Endodermal cell (in vitro differentiated cells): ENCODE data around the gene GOLGA8B. TPM values are rescaled to one million over a fixed set of nuclear protein-coding genes. Genes with fewer than 3 reads are reported as not detected.
"Not testable (repeated sequence)": the region's sequence is repeated elsewhere in the genome, so short reads cannot be mapped to it uniquely, and the experiment has no call there.

ENCODE experiments used
- DNase-seq: peaks from one replicate; pipeline ENCODE4 v3.0.0-alpha.2; 2017
- H3K27ac ChIP-seq: 2 replicates; pipeline ENCODE4 v1.5.1; 2013; ENCODE audit warnings: mild to moderate bottlenecking, low read depth, low read length, moderate library complexity
- H3K27me3 ChIP-seq: 2 replicates; pipeline ENCODE4 v1.6.1; 2013; ENCODE audit warnings: mild to moderate bottlenecking, low read length, moderate library complexity; ENCODE audit not compliant: insufficient read depth, control insufficient read depth, poor library complexity, severe bottlenecking
- H3K36me3 ChIP-seq: 2 replicates; pipeline ENCODE4 v1.7.0; 2013; ENCODE audit warnings: mild to moderate bottlenecking, low read length, moderate library complexity; ENCODE audit not compliant: control insufficient read depth, insufficient read depth
- H3K4me1 ChIP-seq: one replicate; pipeline ENCODE4 v1.7.0; 2013; ENCODE audit warnings: low read length; ENCODE audit not compliant: control insufficient read depth, insufficient read depth
- H3K4me3 ChIP-seq: 2 replicates; pipeline ENCODE4 v1.5.1; 2013; ENCODE audit warnings: mild to moderate bottlenecking, low read length, moderate library complexity
- H3K9ac ChIP-seq: 2 replicates; pipeline ENCODE4 v1.6.1; 2013; ENCODE audit warnings: mild to moderate bottlenecking, low read length, moderate library complexity; ENCODE audit not compliant: poor library complexity, severe bottlenecking; ENCODE audit errors: extremely low read depth
- H3K9me3 ChIP-seq: 2 replicates; pipeline ENCODE4 v1.6.1; 2013; ENCODE audit warnings: mild to moderate bottlenecking, low read length, moderate library complexity; ENCODE audit not compliant: control insufficient read depth
- H3K27ac Mint-ChIP-seq: 2 replicates; pipeline ENCODE4 v1.8.0; 2020; ENCODE audit warnings: mixed read lengths
- H3K27me3 Mint-ChIP-seq: 2 replicates; pipeline ENCODE4 v1.8.0; 2021; ENCODE audit warnings: mild to moderate bottlenecking, mixed read lengths; ENCODE audit not compliant: insufficient read depth
- H3K36me3 Mint-ChIP-seq: 2 replicates; pipeline ENCODE4 v1.8.0; 2020; ENCODE audit warnings: low read depth, mixed read lengths
- H3K4me1 Mint-ChIP-seq: 2 replicates; pipeline ENCODE4 v1.8.0; 2020; ENCODE audit warnings: mixed read lengths
- H3K4me3 Mint-ChIP-seq: 2 replicates; pipeline ENCODE4 v1.8.0; 2020; ENCODE audit warnings: mild to moderate bottlenecking, moderate library complexity, mixed read lengths
- H3K9me3 Mint-ChIP-seq: 2 replicates; pipeline ENCODE4 v1.8.0; 2020; ENCODE audit warnings: mild to moderate bottlenecking, mixed read lengths
- WGBS, 2 experiments: methylation state at CpG; one replicate each; pipeline versions ENCODE4 v1.1.5 to v1.1.7; 2013; ENCODE audit warnings: missing lambda C conversion rate in 2 of 2, mixed read lengths in 1 of 2; ENCODE audit not compliant: insufficient coverage in 1 of 2, insufficient read length in 1 of 2; 5-methylcytosine and 5-hydroxymethylcytosine counted together
- total RNA-seq, 2 donors: library from RNA; stranded (reverse); fragmentation: NEBNext Ultra II Directional in 1 of 2; extraction: Animal tissue kit (Norgen Biotek cat#: 25700) in 1 of 2; gene quantifications; 2 replicates in 1 of 2; 3 replicates in 1 of 2; pipeline ENCODE4 v1.2.1, GENCODE V29; 2021
- TF ChIP-seq, protein P1 (sequence below): fragments of 200-600 bp; sonication (generic); conservative IDR thresholded peaks from 2 replicates; pipeline ENCODE4 v1.5.0; 2021; ENCODE audit warnings: antibody characterized with exemption, mild to moderate bottlenecking

GOLGA8B gene
- total RNA-seq, 2 donors from 2014 or later: 74.9 to 98.6 TPM

DNA sequence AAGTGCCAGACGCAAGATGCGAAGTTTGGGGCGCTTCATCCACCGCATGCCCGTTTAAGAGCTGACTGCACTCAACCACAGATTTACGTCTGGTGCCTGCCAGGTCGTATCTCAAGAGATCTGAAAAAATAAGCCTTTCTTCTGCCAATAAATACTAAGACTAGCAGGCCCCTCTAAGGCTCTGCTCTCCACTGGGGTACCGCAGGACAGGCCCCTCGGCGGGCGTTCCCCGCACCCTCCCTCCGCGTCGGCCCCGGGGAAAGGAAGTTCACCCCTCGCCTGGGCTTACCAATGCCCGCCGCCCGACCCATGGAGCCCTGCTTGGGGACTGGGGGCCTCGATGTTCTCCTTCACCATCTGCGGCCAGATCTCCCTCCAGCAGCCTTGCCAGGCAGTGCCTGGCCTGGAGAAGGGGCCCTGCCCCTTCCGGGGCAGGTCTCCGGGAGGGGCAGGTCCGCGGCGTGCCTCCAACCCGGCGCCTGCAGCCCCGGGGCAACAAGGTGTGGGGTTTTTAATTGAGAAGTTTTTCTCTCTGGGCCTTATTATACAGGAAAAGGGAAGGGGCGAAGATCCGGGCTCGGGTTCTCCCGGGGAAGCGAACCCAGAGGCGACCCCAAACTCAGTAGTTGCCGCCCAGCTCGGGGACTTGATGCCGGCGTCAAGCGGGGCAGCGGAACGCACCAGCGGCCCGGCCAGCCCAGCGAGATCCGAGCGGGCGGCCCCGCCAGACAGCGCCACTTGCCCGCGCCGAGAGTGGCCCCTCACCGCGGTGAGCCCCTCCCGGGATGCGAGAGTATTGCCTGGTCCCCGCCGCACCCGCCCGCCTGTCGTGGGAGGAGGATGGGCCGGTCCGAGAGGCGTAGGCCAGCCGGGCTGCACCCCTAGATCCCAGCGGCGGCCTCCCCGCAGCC lies 735 bp downstream of the GOLGA8B start:
- Mint-ChIP-seq H3K4me3 (peak overlapping the region; percentile 75), H3K4me1 (peaks cover 16% of the 10 kb centered on the region), H3K27ac (no peak overlapping the region), H3K9me3 (no peaks in the 10 kb centered on the region), H3K36me3 (no peaks in the 10 kb centered on the region), H3K27me3 (peaks cover 23% of the 10 kb centered on the region)
- peak overlapping the region; percentile 47 for H3K9ac ChIP-seq
- WGBS, 2 experiments: 5 to 11% methylated on average over 37 to 70 of the region's 70 CpGs
- no peak overlapping the region for H3K27ac ChIP-seq
- TF ChIP-seq, protein P1, sequence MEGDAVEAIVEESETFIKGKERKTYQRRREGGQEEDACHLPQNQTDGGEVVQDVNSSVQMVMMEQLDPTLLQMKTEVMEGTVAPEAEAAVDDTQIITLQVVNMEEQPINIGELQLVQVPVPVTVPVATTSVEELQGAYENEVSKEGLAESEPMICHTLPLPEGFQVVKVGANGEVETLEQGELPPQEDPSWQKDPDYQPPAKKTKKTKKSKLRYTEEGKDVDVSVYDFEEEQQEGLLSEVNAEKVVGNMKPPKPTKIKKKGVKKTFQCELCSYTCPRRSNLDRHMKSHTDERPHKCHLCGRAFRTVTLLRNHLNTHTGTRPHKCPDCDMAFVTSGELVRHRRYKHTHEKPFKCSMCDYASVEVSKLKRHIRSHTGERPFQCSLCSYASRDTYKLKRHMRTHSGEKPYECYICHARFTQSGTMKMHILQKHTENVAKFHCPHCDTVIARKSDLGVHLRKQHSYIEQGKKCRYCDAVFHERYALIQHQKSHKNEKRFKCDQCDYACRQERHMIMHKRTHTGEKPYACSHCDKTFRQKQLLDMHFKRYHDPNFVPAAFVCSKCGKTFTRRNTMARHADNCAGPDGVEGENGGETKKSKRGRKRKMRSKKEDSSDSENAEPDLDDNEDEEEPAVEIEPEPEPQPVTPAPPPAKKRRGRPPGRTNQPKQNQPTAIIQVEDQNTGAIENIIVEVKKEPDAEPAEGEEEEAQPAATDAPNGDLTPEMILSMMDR: no peak
- H3K27me3 ChIP-seq: no peaks in the 10 kb centered on the region
- no peaks in the 10 kb centered on the region for H3K4me1 ChIP-seq
- no peaks in the 10 kb centered on the region for H3K9me3 ChIP-seq
- no peaks in the 10 kb centered on the region for H3K36me3 ChIP-seq
- H3K4me3 ChIP-seq: peak overlapping the region; percentile 86
- peak; percentile 74 for DNase-seq

DNA sequence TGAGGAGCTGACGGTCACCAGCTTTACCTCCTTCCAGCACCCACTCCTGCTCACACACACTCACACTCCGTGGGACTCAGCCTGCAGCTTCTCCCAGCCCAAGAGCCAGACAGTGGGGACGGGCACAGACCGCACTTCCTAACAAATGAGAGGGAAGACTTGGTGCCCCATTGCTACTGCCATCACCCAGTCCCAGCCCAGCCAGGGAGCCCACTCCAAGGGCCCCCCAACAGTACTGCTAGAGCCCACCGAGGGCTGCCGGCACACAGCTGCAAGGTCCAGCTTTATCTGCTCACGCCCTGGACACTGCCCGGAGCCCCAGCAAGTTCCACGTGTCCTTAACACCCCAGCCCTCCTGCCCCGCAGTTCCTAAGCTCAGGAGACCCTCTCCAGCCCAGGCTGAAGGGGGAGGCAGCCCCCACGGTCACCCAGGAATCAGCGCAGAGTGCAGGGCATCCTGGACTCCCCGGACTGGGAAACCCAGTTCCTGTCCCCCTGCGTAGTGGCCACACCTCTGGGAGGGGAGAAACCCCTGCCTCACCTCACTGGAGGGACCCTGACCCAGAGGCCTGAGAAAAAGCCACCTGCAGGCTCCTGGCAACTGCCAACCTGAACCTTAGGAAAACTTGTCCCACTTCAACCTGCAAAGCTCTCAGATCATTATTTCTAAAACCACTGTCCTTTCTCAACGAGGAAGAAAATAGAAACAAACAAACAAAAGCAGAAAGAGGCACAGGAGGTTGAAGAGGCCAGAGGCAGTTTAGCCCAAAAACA lies 1.6 kb downstream of the GOLGA8B start:
- peak overlapping the region; percentile 11 for H3K9ac ChIP-seq
- H3K4me1 ChIP-seq, H3K27ac ChIP-seq, H3K36me3 Mint-ChIP-seq, H3K27ac Mint-ChIP-seq, H3K36me3 ChIP-seq, H3K9me3 Mint-ChIP-seq, H3K27me3 ChIP-seq, H3K9me3 ChIP-seq, DNase-seq: not testable (repeated sequence)
- Mint-ChIP-seq H3K4me1 (peaks cover 16% of the 10 kb centered on the region), H3K27me3 (peaks cover 23% of the 10 kb centered on the region), H3K4me3 (peak overlapping the region; percentile 75)
- peak overlapping the region; percentile 86 for H3K4me3 ChIP-seq
- WGBS, 2 experiments: 75 to 85% methylated on average over 4 to 12 of the region's 15 CpGs

DNA sequence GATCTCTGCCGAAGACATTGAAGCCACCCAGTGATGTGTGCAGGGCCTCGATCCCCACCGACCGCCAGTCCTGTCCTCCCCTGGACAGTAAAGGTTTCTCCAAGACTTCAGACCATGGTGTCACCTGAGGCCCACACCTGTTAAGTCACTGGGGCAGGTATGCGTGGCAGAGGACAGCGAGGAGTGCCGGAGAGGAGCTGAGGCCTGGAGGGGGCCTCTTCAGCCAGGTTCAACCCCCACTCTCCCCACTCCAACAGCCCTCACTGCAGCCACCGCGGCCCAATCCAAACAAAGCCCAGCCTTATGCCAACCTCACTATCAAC lies 2.4 kb downstream of the GOLGA8B start:
- no peak overlapping the region for H3K4me3 Mint-ChIP-seq
- H3K9me3 Mint-ChIP-seq: no peaks in the 10 kb centered on the region

DNA sequence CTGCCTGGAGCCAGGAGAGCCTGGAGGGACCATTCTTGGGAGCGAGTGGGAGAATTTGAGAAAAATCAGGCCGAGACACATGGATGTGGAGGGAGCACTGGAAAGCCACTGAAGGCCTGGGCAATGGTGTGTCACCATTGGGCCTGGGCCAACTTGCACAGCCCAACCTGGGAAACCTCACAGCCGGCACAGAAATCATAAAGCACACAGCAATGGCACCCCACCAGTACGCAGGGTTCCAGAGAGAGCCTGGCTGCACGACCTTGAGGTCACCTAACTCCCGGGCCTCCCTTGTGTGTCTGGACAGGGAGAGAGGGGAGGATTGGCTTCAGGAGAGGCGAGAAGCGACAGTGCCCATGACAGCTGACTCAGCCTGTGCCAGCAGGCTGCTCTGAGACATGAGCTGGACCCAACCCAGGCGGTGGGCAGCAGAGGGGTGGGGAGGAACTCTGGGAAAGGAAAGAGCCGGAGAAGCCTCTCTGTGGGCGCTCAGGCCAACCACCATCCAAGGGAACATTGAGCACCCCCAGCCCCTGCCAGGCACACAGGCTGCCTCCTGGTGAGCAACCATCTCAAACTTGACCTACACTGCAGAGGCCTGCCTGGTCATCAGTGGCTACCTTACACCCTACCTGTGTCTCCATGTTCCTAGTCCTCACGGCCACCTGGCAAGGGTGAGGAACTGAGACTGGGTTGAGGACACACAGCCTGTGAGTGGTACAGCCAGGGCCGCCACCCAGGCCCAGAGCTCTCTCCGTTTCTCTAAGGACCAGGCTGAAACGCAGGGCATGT lies 3.0 kb downstream of the GOLGA8B start:
- not testable (repeated sequence) for H3K9ac ChIP-seq, H3K4me3 Mint-ChIP-seq, H3K36me3 ChIP-seq, H3K27me3 ChIP-seq, H3K4me3 ChIP-seq, H3K9me3 Mint-ChIP-seq, H3K9me3 ChIP-seq, H3K4me1 ChIP-seq, H3K27ac ChIP-seq, H3K27ac Mint-ChIP-seq, DNase-seq, H3K36me3 Mint-ChIP-seq
- H3K4me1 Mint-ChIP-seq: peaks cover 16% of the 10 kb centered on the region
- peaks cover 13% of the 10 kb centered on the region for H3K27me3 Mint-ChIP-seq
- 91 to 95% methylated on average over 7 to 12 of the region's 15 CpGs for WGBS, 2 experiments

More for the DNA sequence above, 2.4 kb downstream of the GOLGA8B start:
- TF ChIP-seq, protein P1: no peak
- no peaks in the 10 kb centered on the region for H3K36me3 ChIP-seq
- no peak overlapping the region for H3K9ac ChIP-seq
- no peak overlapping the region for H3K4me3 ChIP-seq
- no peaks in the 10 kb centered on the region for H3K27me3 ChIP-seq
- no peak overlapping the region for H3K27ac ChIP-seq
- Mint-ChIP-seq H3K36me3 (no peaks in the 10 kb centered on the region), H3K4me1 (peaks cover 16% of the 10 kb centered on the region), H3K27ac (no peak overlapping the region), H3K27me3 (peaks cover 19% of the 10 kb centered on the region)
- no peaks in the 10 kb centered on the region for H3K9me3 ChIP-seq
- no peaks in the 10 kb centered on the region for H3K4me1 ChIP-seq
- no peak for DNase-seq
- WGBS, 2 experiments: 96% methylated on average over 4 to 9 of the region's 9 CpGs
